Transverse colon (tissue), 4 donors: Measurements from ENCODE around the gene TC2N.

Source experiments
- CTCF ChIP-seq, 5 experiments: fragments of 200-600 bp in 3 of 5; fragments of 450-650 bp in 2 of 5; sonication (generic) in 3 of 5; IDR thresholded peaks; 1 replicate in 2 of 5; 2 replicates in 3 of 5; pipeline ENCODE4 v1.5.1; 2016 to 2017; ENCODE audit warnings: antibody characterized with exemption in 5 of 5, inconsistent platforms in 3 of 5, mild to moderate bottlenecking in 2 of 5, moderate library complexity in 1 of 5
- EP300 ChIP-seq: sonication (generic); formaldehyde crosslinking; IDR thresholded peaks from one replicate; pipeline ENCODE4 v1.6.1; 2017; ENCODE audit warnings: antibody characterized with exemption, low read depth
- POLR2A ChIP-seq: fragments of 450-650 bp; IDR thresholded peaks from one replicate; pipeline ENCODE4 v1.6.1; 2016; ENCODE audit warnings: antibody characterized with exemption, mild to moderate bottlenecking, moderate library complexity
- POLR2AphosphoS5 ChIP-seq, 3 donors: sonication (generic); formaldehyde crosslinking; IDR thresholded peaks; one replicate each; pipeline ENCODE4 v1.6.1; 2016; ENCODE audit warnings: antibody characterized with exemption in 3 of 3

GRCh38 chr14:91742621-91743304 lies 124.6 kb downstream of the TC2N start:
- TF ChIP-seq CTCF (IDR thresholded peaks at IDR 0.05) (no peak), EP300 (no peak), POLR2A (no peak), POLR2AphosphoS5 (IDR thresholded peaks at IDR 0.05) (no peak)
